Epithelial cell of proximal tubule (primary cell): ENCODE measurements around the gene CHERP. TPM values are rescaled to one million over a fixed set of nuclear protein-coding genes. Genes with fewer than 3 reads are reported as not detected.

ENCODE experiments used
- DNase-seq: peaks from one replicate; pipeline ENCODE4 v3.0.0-alpha.2; 2011; ENCODE audit warnings: low read depth
- H3K4me3 ChIP-seq: 2 replicates; pipeline ENCODE4 v1.5.1; 2011; ENCODE audit warnings: low read depth, mild to moderate bottlenecking, low read length
- CTCF ChIP-seq: conservative IDR thresholded peaks from 2 replicates; pipeline ENCODE4 v1.5.1; 2012; ENCODE audit warnings: low read depth, mild to moderate bottlenecking, low read length
- total RNA-seq: library from RNA; depleted of rRNA; stranded (reverse); fragments of >200 nt; gene quantifications from 2 replicates; pipeline ENCODE4 v1.2.3, GENCODE V29; 2015

CHERP gene
- total RNA-seq: 9.5 and 11.2 TPM in 2 replicates

DNA sequence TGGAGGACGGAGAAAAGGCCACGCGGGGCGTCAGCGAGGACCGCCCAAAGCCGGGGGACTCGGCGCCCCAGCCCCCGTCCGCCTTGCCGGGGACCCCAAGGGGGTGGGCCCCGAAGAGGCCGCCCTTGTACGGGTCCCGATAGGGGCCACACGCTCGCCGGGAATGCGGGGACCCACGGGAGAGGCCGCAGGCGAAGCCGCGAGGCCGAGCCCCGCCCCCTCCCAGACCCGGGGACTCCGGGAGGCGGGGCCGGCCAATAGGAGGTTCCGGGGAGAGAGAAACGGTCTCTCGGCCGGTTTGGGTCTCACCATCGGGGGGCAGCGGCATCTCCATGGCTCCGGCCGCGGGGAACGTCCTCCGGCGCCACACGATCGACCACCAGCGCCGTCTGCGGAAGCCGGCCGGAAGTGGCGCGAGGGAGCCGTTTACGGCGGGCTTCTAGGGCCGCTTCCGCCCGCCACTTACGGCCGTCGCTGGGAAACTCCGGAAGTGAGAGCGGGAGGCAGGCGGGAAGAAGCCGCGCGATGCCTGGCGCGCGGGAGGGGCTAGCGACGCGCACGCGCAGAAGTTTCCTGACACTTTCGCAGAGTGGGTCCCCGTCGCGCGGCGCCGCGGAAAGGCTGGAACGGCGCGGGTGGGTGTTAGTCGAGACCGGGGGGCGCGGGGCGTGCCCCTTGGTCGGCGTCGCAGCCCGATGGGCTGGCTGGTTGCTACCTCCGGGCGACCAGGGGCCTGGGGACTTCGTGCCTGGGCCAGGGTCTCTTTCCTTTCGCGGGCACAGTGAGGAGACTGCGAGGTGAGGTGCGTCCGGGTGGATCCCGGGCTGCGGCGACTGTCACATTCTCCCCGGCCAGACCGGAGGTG, at the start of gene CHERP:
TSS of gene CHERP (minus strand) at position 393 of the 865 bp plus-strand sequence. CDS start at position 334, 59 bp downstream.
- peak; percentile 18 for DNase-seq
- TF ChIP-seq CTCF: no peak

DNA sequence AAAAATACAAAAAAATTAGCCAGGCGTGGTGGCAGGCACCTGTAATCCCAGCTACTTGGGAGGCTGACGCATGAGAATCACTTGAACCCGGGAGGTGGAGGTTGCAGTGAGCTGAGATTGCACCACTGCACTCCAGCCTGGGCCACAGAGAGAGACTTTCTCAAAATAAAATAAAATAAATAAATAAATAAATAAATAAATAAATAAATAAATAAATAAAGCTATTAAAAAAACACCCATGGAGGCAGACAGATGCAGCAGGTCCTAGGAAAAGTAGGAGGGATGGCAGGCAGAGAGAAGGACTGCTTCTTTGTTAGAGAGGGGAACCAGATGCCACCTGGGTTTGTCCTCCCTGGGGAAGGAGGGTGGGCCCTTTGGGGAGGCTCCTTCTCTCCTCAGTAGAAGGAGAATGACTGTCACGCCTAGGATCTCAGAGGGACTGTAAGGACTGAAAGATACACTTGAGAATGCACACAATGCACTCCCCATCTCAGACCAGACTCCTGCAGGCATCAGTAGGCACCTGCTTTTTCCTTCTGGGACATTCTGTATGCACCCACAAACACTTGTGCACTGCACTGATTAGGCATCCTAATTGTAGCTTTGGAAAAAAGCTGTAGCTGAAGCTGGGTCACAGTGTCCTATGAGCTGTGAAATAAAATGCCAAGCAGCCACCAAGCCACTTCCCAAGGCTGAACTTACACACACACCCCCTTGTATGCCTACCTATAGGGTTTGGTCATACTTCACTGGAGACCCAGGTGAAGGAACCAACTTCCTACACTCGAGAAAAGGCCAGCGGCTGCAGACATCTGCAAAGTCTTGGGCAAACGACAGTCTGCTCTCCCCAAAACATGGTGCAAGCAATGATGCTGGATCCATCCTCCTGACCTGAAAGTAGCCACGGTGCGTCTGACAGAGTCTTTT, 48.9 kb upstream of the CHERP start:
- no peak for TF ChIP-seq CTCF
- no peak overlapping the region for H3K4me3 ChIP-seq

More for the DNA sequence above, at the start of gene CHERP:
- H3K4me3 ChIP-seq: peak within 1 kb of the TSS; percentile 98

DNA sequence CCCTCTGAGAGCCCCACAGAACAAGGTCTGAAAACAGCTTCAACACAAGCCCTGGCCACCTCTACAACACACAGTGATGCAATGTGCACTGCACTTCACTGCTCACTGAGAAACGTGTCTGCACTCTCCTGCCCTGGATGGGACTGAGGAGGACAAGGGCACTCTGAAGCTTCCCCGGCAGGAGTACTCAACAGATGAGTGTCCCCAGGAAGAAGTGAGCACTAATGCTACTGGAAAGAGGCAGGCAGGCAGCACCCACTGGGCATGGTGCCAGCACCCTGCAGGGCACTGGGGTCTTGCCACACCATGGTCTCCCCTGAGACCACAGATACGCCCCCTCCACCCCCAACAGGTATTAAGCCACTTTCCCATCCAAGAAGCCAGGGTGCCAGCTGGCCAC, 47.7 kb upstream of the CHERP start:
- TF ChIP-seq CTCF: no peak
- H3K4me3 ChIP-seq: no peak overlapping the region
- DNase-seq: no peak

More for the DNA sequence above, 48.9 kb upstream of the CHERP start:
- no peak for DNase-seq

- DNase-seq: no peak
- no peak for TF ChIP-seq CTCF
- H3K4me3 ChIP-seq: no peak overlapping the region
Measured at GRCh38 chr19:16588824-16589577, 46.8 kb upstream of the CHERP start.

DNA sequence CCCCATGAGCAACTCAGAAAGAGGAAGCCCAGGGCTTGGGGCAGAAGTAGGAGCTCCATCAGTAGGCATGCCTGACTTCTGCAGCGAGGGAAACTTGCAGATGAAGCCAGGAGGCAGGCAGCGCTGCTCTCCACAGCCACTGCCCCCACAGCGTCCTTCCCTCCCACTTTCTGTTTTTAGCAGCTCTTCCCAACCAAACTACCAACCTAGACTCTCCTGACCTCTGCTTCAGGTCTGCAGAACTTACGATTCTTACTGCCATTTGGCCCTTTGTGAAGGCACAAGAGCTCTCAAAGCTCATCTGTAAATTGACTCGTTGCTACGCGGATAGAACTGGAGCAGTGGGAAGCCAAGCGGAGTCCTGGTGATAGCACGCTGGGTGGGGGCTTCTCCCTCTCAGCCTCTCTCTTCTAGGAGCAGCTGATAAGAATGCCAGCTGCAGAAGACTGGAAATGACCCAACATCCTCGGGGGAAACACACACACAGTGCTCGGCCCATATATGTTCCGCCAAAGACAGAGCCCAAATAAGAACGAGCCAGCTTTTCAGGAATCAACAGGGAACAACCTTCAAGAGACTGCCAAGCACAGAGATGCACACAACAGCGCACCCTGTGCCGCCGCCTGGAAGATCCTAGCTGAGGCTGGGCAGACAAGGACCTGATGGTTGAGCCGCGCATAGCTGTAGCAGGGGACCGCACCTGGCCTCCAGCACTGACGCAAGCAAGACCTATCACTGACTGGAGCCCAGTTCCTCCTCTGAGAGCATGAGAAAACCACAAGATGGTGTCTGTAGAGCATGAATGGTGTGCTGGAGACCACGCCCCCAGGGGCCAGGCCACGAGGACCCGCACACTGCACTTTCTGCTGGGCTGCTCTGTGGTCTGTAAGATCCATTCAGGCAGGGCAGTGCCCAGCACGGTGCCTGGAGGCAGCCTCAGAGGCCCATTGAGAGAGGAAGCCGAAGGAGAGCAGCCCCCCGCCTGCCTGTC, 45.9 kb upstream of the CHERP start:
- H3K4me3 ChIP-seq: no peak overlapping the region
- TF ChIP-seq CTCF: no peak
- DNase-seq: no peak
